Psoas muscle (tissue), 8 donors: ENCODE measurements around the gene RNU7-1. TPM values are rescaled to one million over a fixed set of nuclear protein-coding genes. Genes with fewer than 3 reads are reported as not detected.

ENCODE experiments used
- ATAC-seq, 4 donors: fragments of 200-7000 bp; cut with Tn5 transposase; one replicate each; pipeline ENCODE4 v1.9.1; 2020; ENCODE audit warnings: moderate library complexity in 3 of 4, mild to moderate bottlenecking in 2 of 4
- DNase-seq, 2 donors: peaks; one replicate each; pipeline ENCODE4 v3.0.0-alpha.2; 2020
- H3K27ac ChIP-seq: fragments of 200-600 bp; one replicate; pipeline ENCODE4 v1.8.0; 2022
- H3K27me3 ChIP-seq, 3 donors: fragments of 200-600 bp in 1 of 3; one replicate each; pipeline versions ENCODE4 v1.6.1 to v1.8.0; 2013 to 2022; ENCODE audit warnings: low read length in 2 of 3, mild to moderate bottlenecking in 2 of 3, moderate library complexity in 1 of 3; ENCODE audit not compliant: insufficient read depth in 3 of 3
- H3K36me3 ChIP-seq, 2 donors: fragments of 200-600 bp in 1 of 2; one replicate each; pipeline versions ENCODE4 v1.6.1 to v1.8.0; 2013 to 2022; ENCODE audit warnings: low read depth in 1 of 2, mild to moderate bottlenecking in 1 of 2, moderate library complexity in 1 of 2; ENCODE audit not compliant: insufficient read depth in 1 of 2
- H3K4me1 ChIP-seq: fragments of 200-600 bp; one replicate; pipeline ENCODE4 v1.8.0; 2022
- H3K4me3 ChIP-seq: fragments of 200-600 bp; one replicate; pipeline ENCODE4 v1.8.0; 2022; ENCODE audit warnings: mild to moderate bottlenecking
- H3K9me3 ChIP-seq: fragments of 200-600 bp; one replicate; pipeline ENCODE4 v1.8.0; 2022
- CTCF ChIP-seq: fragments of 200-600 bp; IDR thresholded peaks from one replicate; pipeline ENCODE4 v1.8.0; 2022; ENCODE audit warnings: antibody characterized with exemption
- WGBS, 3 donors: extraction: QIAGEN DNeasy Blood & Tissue Kit; methylation state at CpG; one replicate each; pipeline versions ENCODE4 v1.1.6 to v1.1.7; 2013; 5-methylcytosine and 5-hydroxymethylcytosine counted together
- intact Hi-C, 2 donors: fragments of 100-400 bp; cut with DNase I; formaldehyde crosslinking; loops; one replicate each; pipeline versions ENCODE4 v1.11.0 to v1.14.2; 2022
- polyA plus RNA-seq, 3 donors: library from polyadenylated mRNA; stranded (reverse); fragments of 200-250 nt; gene quantifications; one replicate each; pipeline ENCODE4 v1.2.3, GENCODE V29; 2013
- total RNA-seq, 4 donors: library from RNA; stranded (reverse); fragmentation: NEBNext Ultra II Directional in 2 of 4; extraction: Animal tissue kit (Norgen Biotek cat#: 25700) in 2 of 4; gene quantifications; one replicate each; pipeline versions ENCODE4 v1.2.1 to v1.2.4, GENCODE V29; 2021 to 2023
- donor health status: healthy with polysubstance abuse.
- donor health status: DM: no; HTN: no; CAD: no; lungs with moderate emphysema.
- donor health status: Bipolar disorder and iron deficiency.
- donor health status: healthy.
- donor health status: DM: yes; HTN: yes; CAD: no.
- donor health status: DM: no; HTN: no; CAD: no.
- donor health status: DM: no; HTN: no; CAD: no.
- donor health status: DM: yes; HTN: yes; CAD: no.

Gene RNU7-1
- total and polyA plus RNA-seq, 7 donors: not detected

GRCh38 chr12:6899837-6900519, 43.6 kb upstream of the RNU7-1 start:
- intact Hi-C loops: loop anchor here in 1 of 2 donors (5.0 kb wide), 1 partner anchor 372 kb away; no protein-coding TSS in a partner anchor
- H3K27ac ChIP-seq: no peak overlapping the region

DNA sequence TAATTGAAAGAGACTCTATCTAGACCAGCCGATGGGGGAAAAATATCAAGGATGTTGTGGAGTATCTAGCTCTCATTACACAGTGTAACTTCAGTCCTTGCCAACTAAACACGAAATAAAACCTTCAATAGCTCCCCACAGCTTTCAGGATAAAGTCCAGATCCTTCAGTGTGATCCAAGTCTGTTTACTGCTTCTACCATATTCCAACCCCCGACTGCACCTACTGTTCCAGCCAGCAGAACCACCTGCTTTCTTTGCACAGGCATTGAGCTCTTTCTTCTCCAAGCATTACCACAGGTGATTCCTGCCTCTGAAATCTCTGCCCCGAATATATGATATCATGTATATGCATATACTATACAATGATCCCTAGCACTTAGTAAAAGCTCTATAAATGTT, 41.2 kb upstream of the RNU7-1 start:
- TF ChIP-seq CTCF: no peak
- DNase-seq: no peak
- H3K4me1 ChIP-seq: peaks cover 5% of the 10 kb centered on the region
- H3K9me3 ChIP-seq: no peaks in the 10 kb centered on the region
- no peak overlapping the region for H3K4me3 ChIP-seq
- peaks cover 0 to 15% of the 10 kb centered on the region in 2 donors for H3K36me3 ChIP-seq
- WGBS, 3 donors: 77 to 85% (median 82%) methylated on average over 4 of the region's 4 CpGs
- intact Hi-C loops: no loop called here
- no peak overlapping the region for H3K27ac ChIP-seq
- no peaks in the 10 kb centered on the region for H3K27me3 ChIP-seq
- no peak for ATAC-seq

More at GRCh38 chr12:6899837-6900519, 43.6 kb upstream of the RNU7-1 start:
- H3K36me3 ChIP-seq: no peaks in the 10 kb centered on the region
- DNase-seq (no peak), ATAC-seq (no peak)
- 47 to 62% (median 58%) methylated on average over 10 of the region's 10 CpGs for WGBS, 3 donors
- H3K9me3 ChIP-seq: no peaks in the 10 kb centered on the region
- no peak overlapping the region for H3K4me3 ChIP-seq
- H3K27me3 ChIP-seq: no peaks in the 10 kb centered on the region
- TF ChIP-seq CTCF: no peak
- peaks cover 5% of the 10 kb centered on the region for H3K4me1 ChIP-seq

- WGBS, 3 donors: 58 to 73% (median 64%) methylated on average over 1 of the region's 1 CpG
- DNase-seq (no peak), ATAC-seq (no peak)
- H3K27ac ChIP-seq: no peak overlapping the region
- intact Hi-C loops: no loop called here
- TF ChIP-seq CTCF: no peak
- H3K9me3 ChIP-seq: no peaks in the 10 kb centered on the region
- H3K4me1 ChIP-seq: peaks cover 5% of the 10 kb centered on the region
- peaks cover 0 to 22% of the 10 kb centered on the region in 2 donors for H3K36me3 ChIP-seq
- peak overlapping the region; percentile 91 for H3K4me3 ChIP-seq
- H3K27me3 ChIP-seq: no peaks in the 10 kb centered on the region
Measured at GRCh38 chr12:6903722-6904121, 39.9 kb upstream of the RNU7-1 start.

DNA sequence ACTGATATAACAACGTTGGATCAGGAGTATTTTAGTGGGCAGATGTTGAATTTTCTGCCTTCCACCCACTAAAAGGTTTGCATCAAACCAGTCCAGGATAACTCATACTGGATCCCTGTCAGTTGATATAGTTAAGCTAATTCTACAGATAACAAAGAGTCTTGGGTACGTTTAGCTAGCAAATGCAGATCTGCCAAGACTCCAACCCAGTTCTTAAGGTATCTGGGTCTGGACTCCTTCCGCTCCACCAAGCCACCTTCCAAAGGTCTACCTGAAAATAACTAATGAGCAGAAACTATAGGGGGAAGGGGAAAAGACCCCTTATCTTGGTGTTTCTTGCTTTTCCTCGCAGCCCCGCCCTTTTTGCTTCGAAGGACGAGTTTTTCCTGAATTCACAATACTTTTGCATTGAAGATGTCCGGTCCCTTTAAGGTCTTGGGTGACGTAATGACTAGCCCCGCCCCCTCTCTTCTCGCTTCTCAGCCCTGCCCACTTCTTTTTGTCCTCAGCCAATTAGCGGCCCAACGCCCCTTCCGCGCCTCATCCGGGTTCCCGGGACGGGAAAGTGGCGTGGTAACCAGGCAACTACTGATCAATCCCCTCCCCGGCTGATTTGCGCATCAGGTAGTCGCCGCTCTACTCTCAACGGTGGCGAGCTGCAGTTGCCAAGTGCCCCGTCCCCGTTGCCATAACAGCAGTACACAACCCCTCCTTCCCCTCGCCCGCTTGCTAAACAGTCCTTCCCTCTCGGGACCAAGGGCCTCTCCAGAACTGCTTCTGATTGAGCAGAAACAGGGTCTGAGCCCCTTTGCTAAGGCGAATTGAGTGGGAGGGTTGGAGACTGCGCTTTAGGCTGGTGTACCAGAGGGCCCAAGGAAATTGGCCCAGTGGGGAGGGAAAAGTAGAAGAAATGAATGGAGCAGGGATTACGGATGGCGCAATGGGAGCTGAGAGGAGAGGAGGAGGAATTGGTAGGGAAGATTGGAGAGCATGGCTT, 39.0 kb upstream of the RNU7-1 start, which contains the start of gene LRRC23:
Gene LRRC23, plus strand, starts transcription at position 543 of the 997 bp plus-strand sequence. CDS start 812 bp downstream, outside the sequence.
- intact Hi-C loops: no loop called here
- Histone ChIP-seq H3K4me3 (peak within 1 kb of the TSS; percentile 91), H3K27me3 (no peaks in the 10 kb centered on the region), H3K4me1 (peaks cover 5% of the 10 kb centered on the region), H3K9me3 (no peaks in the 10 kb centered on the region), H3K27ac (peak within 1 kb of the TSS; percentile 47), H3K36me3 (peaks cover 0 to 22% of the 10 kb centered on the region in 2 donors)
- peak; percentile 96 to 99 (median 98) for ATAC-seq
- peak; percentile 95 to 96 for DNase-seq
- WGBS, 3 donors: 4 to 5% (median 4%) methylated on average over 34 of the region's 34 CpGs
- TF ChIP-seq CTCF: no peak
